Caco-2 (cell line): Measurements from ENCODE around the gene XIRP2. TPM values are rescaled to one million over a fixed set of nuclear protein-coding genes. Genes with fewer than 3 reads are reported as not detected.

Experiments
- BruUV-seq: library from RNA; stranded (reverse); fragments of 400-500 nt; replicated peaks from 2 replicates; lab custom pipeline; 2021; lab: Mats Ljungman, UMichigan
- CTCF ChIA-PET: fragments of 300-600 bp; sonication (Branson Sonifier 250); formaldehyde crosslinking; loops from one replicate; lab custom pipeline; 2022; ENCODE audit warnings: antibody characterized with exemption; lab: Charles Lee
- POLR2A ChIA-PET: fragments of 300-600 bp; sonication (Branson Sonifier 250); formaldehyde crosslinking; loops from one replicate; lab custom pipeline; 2022; ENCODE audit warnings: antibody characterized with exemption; lab: Charles Lee
- DNase-seq, 2 experiments: peaks; one replicate each; pipeline versions ENCODE4 v3.0.0 to v3.0.0-alpha.2; 2020 to 2022
- H3K27me3 ChIP-seq: replicated peaks from 2 replicates; pipeline ENCODE4 v1.6.0; 2011; ENCODE audit warnings: low read length; ENCODE audit not compliant: control insufficient read depth, insufficient read depth
- H3K36me3 ChIP-seq: 2 replicates; pipeline ENCODE4 v1.5.1; 2011; ENCODE audit warnings: low read length; ENCODE audit not compliant: control insufficient read depth, insufficient read depth
- H3K4me1 ChIP-seq: fragments of 250-450 bp; sonication (Bioruptor Pico); 2 replicates; pipeline ENCODE4 v1.5.1; 2020; ENCODE audit warnings: mild to moderate bottlenecking
- H3K4me3 ChIP-seq: 2 replicates; pipeline ENCODE4 v1.5.1; 2011; ENCODE audit warnings: low read depth, mild to moderate bottlenecking, control low read depth, low read length
- H3K9me3 ChIP-seq: fragments of 250-450 bp; sonication (Bioruptor Pico); 2 replicates; pipeline ENCODE4 v1.5.1; 2020; ENCODE audit warnings: mild to moderate bottlenecking, moderate library complexity
- H3K27ac Mint-ChIP-seq: one replicate; pipeline ENCODE4 v1.8.0; 2022; ENCODE audit warnings: mixed read lengths; ENCODE audit not compliant: unreplicated experiment
- H3K27me3 Mint-ChIP-seq: one replicate; pipeline ENCODE4 v1.8.0; 2022; ENCODE audit warnings: mixed read lengths; ENCODE audit not compliant: insufficient read depth, unreplicated experiment
- H3K36me3 Mint-ChIP-seq: one replicate; pipeline ENCODE4 v1.8.0; 2022; ENCODE audit warnings: mild to moderate bottlenecking, mixed read lengths; ENCODE audit not compliant: insufficient read depth, unreplicated experiment
- H3K4me1 Mint-ChIP-seq: one replicate; pipeline ENCODE4 v1.8.0; 2022; ENCODE audit warnings: low read depth, mixed read lengths; ENCODE audit not compliant: unreplicated experiment
- H3K4me3 Mint-ChIP-seq: one replicate; pipeline ENCODE4 v1.8.0; 2022; ENCODE audit warnings: mild to moderate bottlenecking, moderate library complexity, mixed read lengths; ENCODE audit not compliant: unreplicated experiment
- H3K9me3 Mint-ChIP-seq: one replicate; pipeline ENCODE4 v1.8.0; 2022; ENCODE audit warnings: mixed read lengths; ENCODE audit not compliant: unreplicated experiment
- intact Hi-C: fragments of 100-400 bp; cut with micrococcal nuclease; formaldehyde crosslinking; loops from one replicate; pipeline ENCODE4 v1.10.0; 2022; ENCODE audit not compliant: unreplicated experiment
- total RNA-seq: library from RNA; stranded (reverse); gene quantifications from 2 replicates; pipeline ENCODE4 v1.2.3, GENCODE V29; 2022
- TF ChIP-seq, protein P1 (sequence below), 2 experiments: fragments of 200-600 bp in 1 of 2; IDR thresholded peaks; 1 replicate in 1 of 2; 2 replicates in 1 of 2; pipeline versions ENCODE4 v1.5.1 to v1.8.0; 2011 to 2022; ENCODE audit warnings: antibody characterized with exemption in 1 of 2, control low read depth in 1 of 2, inconsistent platforms in 1 of 2, low read depth in 1 of 2, low read length in 1 of 2, mild to moderate bottlenecking in 1 of 2, moderate library complexity in 1 of 2; ENCODE audit not compliant: insufficient read depth in 1 of 2, severe bottlenecking in 1 of 2, unreplicated experiment in 1 of 2

Gene XIRP2
- total RNA-seq, 1 experiment from 2014 or later, result not detected

- intact Hi-C loops, result no loop called here
- no peaks in the 10 kb centered on the region for H3K27me3 Mint-ChIP-seq
- no peaks in the 10 kb centered on the region for H3K9me3 Mint-ChIP-seq
- BruUV-seq, result no TSS peak
- no peaks in the 10 kb centered on the region for H3K4me1 Mint-ChIP-seq
- no peak overlapping the region for H3K27ac Mint-ChIP-seq
- POLR2A ChIA-PET, result no interaction called here
- TF ChIP-seq, protein P1, sequence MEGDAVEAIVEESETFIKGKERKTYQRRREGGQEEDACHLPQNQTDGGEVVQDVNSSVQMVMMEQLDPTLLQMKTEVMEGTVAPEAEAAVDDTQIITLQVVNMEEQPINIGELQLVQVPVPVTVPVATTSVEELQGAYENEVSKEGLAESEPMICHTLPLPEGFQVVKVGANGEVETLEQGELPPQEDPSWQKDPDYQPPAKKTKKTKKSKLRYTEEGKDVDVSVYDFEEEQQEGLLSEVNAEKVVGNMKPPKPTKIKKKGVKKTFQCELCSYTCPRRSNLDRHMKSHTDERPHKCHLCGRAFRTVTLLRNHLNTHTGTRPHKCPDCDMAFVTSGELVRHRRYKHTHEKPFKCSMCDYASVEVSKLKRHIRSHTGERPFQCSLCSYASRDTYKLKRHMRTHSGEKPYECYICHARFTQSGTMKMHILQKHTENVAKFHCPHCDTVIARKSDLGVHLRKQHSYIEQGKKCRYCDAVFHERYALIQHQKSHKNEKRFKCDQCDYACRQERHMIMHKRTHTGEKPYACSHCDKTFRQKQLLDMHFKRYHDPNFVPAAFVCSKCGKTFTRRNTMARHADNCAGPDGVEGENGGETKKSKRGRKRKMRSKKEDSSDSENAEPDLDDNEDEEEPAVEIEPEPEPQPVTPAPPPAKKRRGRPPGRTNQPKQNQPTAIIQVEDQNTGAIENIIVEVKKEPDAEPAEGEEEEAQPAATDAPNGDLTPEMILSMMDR (IDR thresholded peaks at IDR 0.05; ENCODE audit: insufficient read depth in 1 of 2, low read depth in 1 of 2, low read length in 1 of 2, severe bottlenecking in 1 of 2, unreplicated experiment in 1 of 2), result no peak
- H3K4me3 ChIP-seq, result no peak overlapping the region
- H3K36me3 Mint-ChIP-seq, result no peaks in the 10 kb centered on the region
- no peak for DNase-seq
- no peaks in the 10 kb centered on the region for H3K4me1 ChIP-seq
- H3K9me3 ChIP-seq, result peaks cover 12% of the 10 kb centered on the region; the same call in 1 of the 2 replicates
- CTCF ChIA-PET, result no interaction called here
- H3K27me3 ChIP-seq, result no peaks in the 10 kb centered on the region
- no peaks in the 10 kb centered on the region for H3K36me3 ChIP-seq
- no peak overlapping the region for H3K4me3 Mint-ChIP-seq
These were observed 95.9 kb downstream of the XIRP2 start for GRCh38 chr2:166984188-166984587.

GRCh38 chr2:166984797-166985196, 96.5 kb downstream of the XIRP2 start:
- Histone ChIP-seq H3K9me3 (peaks cover 10% of the 10 kb centered on the region; the same call in 1 of the 2 replicates), H3K4me3 (no peak overlapping the region), H3K4me1 (no peaks in the 10 kb centered on the region), H3K27me3 (no peaks in the 10 kb centered on the region), H3K36me3 (no peaks in the 10 kb centered on the region)
- intact Hi-C loops, result no loop called here
- POLR2A ChIA-PET, result no interaction called here
- H3K4me1 Mint-ChIP-seq, result no peaks in the 10 kb centered on the region
- TF ChIP-seq, protein P1 (IDR thresholded peaks at IDR 0.05; ENCODE audit: insufficient read depth in 1 of 2, low read depth in 1 of 2, low read length in 1 of 2, severe bottlenecking in 1 of 2, unreplicated experiment in 1 of 2), result no peak
- H3K27ac Mint-ChIP-seq, result no peak overlapping the region
- H3K4me3 Mint-ChIP-seq, result no peak overlapping the region
- H3K36me3 Mint-ChIP-seq, result no peaks in the 10 kb centered on the region
- no TSS peak for BruUV-seq
- CTCF ChIA-PET, result no interaction called here
- DNase-seq, result no peak
- H3K9me3 Mint-ChIP-seq, result no peaks in the 10 kb centered on the region
- no peaks in the 10 kb centered on the region for H3K27me3 Mint-ChIP-seq

- no peaks in the 10 kb centered on the region for H3K9me3 Mint-ChIP-seq
- TF ChIP-seq, protein P1 (IDR thresholded peaks at IDR 0.05; ENCODE audit: insufficient read depth in 1 of 2, low read depth in 1 of 2, low read length in 1 of 2, severe bottlenecking in 1 of 2, unreplicated experiment in 1 of 2), result no peak
- no peaks in the 10 kb centered on the region for H3K4me1 Mint-ChIP-seq
- H3K4me3 Mint-ChIP-seq, result no peak overlapping the region
- H3K27ac Mint-ChIP-seq, result no peak overlapping the region
- no peaks in the 10 kb centered on the region for H3K27me3 ChIP-seq
- ChIA-PET POLR2A (no interaction called here), CTCF (no interaction called here)
- no peaks in the 10 kb centered on the region for H3K9me3 ChIP-seq
- no TSS peak for BruUV-seq
- no peak overlapping the region for H3K4me3 ChIP-seq
- no peaks in the 10 kb centered on the region for H3K36me3 ChIP-seq
- intact Hi-C loops, result no loop called here
- H3K4me1 ChIP-seq, result no peaks in the 10 kb centered on the region
- H3K36me3 Mint-ChIP-seq, result no peaks in the 10 kb centered on the region
- H3K27me3 Mint-ChIP-seq, result no peaks in the 10 kb centered on the region
- DNase-seq, result no peak
These were observed 106.5 kb downstream of the XIRP2 start for GRCh38 chr2:166994588-166995336.
